NCI-H187 (cell line): ENCODE data around the gene GNB1L.

ENCODE experiments used
- DNase-seq, 2 experiments: peaks; one replicate each; lab custom pipeline; 2025; lab: John Stamatoyannopoulos, UW

Gene GNB1L

DNA sequence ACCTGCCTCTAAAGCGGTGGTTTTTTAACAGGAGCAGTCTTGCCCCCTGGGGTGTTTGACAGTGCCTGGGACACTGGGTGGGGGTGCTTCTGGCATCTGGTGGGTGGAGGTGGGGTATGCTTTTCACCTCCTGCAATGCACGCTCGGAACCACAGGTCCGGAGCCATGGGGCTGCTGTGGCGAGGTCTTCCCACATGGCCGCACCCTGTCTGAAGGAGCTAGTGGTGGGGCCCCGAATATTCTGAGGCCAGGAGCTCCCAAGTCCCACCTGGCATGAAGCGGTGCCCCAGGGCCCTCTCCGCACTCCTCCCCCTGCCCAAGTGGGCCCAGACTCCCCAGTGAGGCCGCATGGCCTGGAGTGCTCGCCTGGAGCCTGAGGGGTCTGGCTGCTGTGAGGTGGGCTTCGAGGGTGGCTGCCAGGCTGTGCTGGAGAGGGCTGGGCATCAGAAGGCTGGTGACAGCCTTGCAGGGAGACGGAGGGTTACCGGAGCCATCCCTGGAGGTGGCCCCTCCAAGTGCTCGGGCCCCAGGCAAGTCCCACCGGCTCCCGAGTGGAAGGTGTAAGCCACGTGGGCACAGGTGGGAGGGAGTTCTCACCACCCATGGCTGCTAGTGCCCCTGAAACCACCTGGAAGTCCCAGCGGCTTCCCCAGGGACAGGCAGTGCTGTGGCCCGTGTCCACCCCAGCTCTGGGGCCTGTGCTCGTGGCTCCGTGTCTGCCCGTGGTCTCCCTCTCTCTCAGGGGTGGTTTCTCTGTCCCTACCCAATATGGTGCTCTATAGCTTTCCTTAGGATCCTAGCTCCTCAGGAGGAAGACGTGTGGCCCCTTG is 79.0 kb downstream of the GNB1L start:
- no peak for DNase-seq

- DNase-seq, result no peak
Measured at GRCh38 chr22:19774628-19775027, 80.0 kb downstream of the GNB1L start.

DNA sequence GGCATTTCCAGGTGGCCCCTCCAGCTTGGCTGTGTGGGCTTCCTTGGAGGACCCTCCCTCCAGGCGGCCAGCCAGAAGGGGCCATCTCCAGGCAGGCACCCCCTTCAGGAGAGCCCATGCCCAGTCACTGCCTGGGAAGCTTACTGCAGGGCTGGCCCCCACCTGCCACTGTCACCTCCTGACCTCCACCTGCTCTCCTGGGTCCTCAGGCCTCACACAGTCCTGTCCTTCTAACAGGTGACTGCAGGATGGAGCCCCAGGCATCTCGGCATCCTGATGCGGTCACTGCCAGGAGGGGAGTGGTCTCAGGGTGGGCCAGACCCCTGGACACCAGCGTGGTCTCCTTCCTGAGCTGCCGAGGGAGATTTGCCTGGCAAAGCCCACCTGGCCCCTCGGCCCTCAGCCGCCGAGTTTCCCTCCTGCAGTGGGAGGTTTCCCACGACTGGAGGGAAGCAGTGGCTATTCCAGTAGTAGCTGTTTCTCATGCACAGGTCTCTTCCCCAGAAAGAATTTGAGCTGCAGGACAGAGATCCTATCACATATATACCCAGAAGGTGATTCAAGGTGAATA is 81.1 kb downstream of the GNB1L start:
- DNase-seq, result no peak

GRCh38 chr22:19772673-19773469 is 81.8 kb downstream of the GNB1L start:
- DNase-seq, result no peak

- DNase-seq, result no peak
Measured at GRCh38 chr22:19772422-19772672, 82.3 kb downstream of the GNB1L start.

GRCh38 chr22:19770349-19771220 is 84.1 kb downstream of the GNB1L start:
- no peak for DNase-seq

DNA sequence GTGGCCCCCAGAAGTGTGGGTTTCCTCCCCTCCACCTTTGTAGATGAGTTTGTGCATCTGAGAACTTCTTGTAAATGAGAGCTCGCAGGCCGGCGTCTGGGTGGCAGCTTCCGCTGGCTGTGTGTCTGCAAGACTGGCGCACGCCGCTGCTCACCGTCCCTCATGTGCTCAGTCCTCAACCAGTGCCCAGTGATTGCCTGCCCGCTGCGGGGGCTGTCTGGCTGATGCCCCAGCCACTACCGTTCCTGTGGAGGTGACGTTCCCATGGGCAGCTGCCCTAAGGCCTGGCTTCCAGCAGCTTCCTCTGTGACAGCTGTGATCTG is 85.3 kb downstream of the GNB1L start:
- DNase-seq, result no peak

- DNase-seq, result no peak
Measured at GRCh38 chr22:19767427-19768341, 87.0 kb downstream of the GNB1L start.

GRCh38 chr22:19766511-19767426 is 87.9 kb downstream of the GNB1L start:
- no peak for DNase-seq

DNA sequence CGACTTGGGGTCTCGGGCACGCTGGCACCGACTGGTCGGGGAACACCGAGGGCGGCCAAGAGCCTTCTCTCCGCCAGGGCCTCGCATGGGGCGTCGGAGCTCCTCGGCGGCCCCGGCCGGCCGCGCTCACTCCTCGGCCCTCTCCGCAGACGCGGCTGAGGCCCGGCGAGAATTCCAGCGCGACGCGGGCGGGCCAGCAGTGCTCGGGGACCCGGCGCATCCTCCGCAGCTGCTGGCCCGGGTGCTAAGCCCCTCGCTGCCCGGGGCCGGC is 88.5 kb downstream of the GNB1L start:
- no peak for DNase-seq

DNA sequence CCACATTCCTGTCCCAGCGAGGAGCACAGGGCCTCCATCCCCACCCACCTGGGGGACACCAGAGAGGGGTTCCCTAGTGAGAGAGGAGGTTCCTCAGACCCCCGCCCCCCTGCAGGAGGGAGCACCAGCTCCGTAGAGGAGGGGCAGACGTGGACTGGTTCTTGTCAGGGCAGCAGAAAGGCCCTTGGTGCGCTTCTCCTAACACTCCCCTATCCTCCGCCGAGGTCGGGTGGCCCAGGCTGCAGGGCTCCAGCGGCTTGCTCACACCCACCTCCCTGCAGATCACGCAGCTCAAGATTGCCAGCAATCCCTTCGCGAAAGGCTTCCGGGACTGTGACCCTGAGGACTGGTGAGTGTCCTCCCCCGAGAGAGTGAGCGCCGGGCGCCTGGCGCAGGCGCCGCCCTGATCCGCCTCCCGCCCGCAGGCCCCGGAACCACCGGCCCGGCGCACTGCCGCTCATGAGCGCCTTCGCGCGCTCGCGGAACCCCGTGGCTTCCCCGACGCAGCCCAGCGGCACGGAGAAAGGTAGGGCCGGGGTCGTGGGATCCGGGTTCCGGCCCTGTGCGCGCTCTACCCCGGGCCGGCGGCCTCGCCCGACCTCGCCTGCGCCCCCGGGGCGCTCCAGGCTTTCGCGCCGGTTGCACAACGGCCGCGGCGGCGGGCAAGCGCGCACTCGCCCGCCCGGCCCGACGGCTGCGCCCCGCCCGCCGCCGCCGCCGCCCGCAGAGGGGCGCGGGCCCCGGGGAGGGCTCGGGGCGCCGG is 89.0 kb downstream of the GNB1L start:
- no peak for DNase-seq

DNA sequence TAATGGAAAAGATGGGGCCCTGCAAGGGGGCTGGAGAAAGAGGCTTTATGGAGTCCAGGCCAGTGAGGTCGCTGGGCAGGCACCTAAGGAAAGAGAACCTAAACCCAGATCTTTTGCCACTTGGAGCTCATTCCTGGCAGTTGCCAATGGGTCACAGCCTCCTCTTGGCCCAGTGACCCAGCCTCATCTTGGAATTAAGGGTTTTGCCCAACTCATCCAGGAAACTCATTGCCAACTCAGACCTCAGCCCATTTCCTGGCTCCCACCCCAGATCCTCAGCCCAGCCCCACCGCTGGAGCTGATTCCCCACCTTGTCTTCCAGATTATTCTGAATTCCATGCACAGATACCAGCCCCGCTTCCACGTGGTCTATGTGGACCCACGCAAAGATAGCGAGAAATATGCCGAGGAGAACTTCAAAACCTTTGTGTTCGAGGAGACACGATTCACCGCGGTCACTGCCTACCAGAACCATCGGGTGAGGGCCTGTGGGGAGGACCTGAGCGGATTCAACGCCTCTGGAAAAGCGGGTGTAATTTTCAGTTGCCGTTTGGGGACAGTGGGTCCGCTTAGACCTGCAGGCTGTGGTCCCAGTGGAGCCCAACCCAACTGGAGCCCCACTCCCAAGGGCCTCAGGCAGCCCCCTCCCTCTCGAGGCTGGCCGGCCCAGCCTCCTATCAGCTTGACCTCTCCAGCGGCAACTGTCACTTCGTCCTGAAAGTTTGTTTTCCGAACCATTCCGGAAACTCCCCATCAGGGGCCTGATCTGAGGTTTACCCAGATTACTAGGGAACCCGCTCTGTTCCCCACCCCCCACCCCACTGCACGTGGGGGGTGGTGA is 89.8 kb downstream of the GNB1L start:
- DNase-seq, result no peak

- no peak for DNase-seq
Measured at GRCh38 chr22:19764299-19764593, 90.4 kb downstream of the GNB1L start.

GRCh38 chr22:19763458-19764298 is 91.0 kb downstream of the GNB1L start:
- DNase-seq, result no peak

- DNase-seq, result no peak
Measured at GRCh38 chr22:19762568-19763457, 91.9 kb downstream of the GNB1L start.

- no peak for DNase-seq
Measured at GRCh38 chr22:19761725-19762567, 92.7 kb downstream of the GNB1L start.
